K562 (cell line): ENCODE results near the gene RBPJ. TPM values are rescaled to one million over a fixed set of nuclear protein-coding genes. Genes with fewer than 3 reads are reported as not detected.
A peak's percentile ranks its signal among the peaks of the same experiment; 100 is the strongest.

Experiments
- CEBPB ChIP-seq: fragments of 450-650 bp; IDR thresholded peaks from 2 replicates; pipeline ENCODE4 v1.6.1; 2016; ENCODE audit warnings: missing genetic modification characterization, missing compliant biosample characterization
- CREB3L1 ChIP-seq: fragments of 450-650 bp; IDR thresholded peaks from 2 replicates; pipeline ENCODE4 v1.6.1; 2014; ENCODE audit warnings: low read depth, mild to moderate bottlenecking, moderate library complexity, borderline replicate concordance
- DPF2 ChIP-seq: fragments of 450-650 bp; IDR thresholded peaks from 2 replicates; pipeline ENCODE4 v1.6.1; 2016
- FOXJ2 ChIP-seq: fragments of 200-800 bp; sonication (Bioruptor generic); IDR thresholded peaks from 2 replicates; pipeline ENCODE4 v1.6.1; 2016; ENCODE audit warnings: missing genetic modification characterization, missing compliant biosample characterization
- KDM1A ChIP-seq, 2 experiments: fragments of 450-650 bp; IDR thresholded peaks; 2 replicates each; pipeline ENCODE4 v1.6.1; 2016; ENCODE audit warnings: mild to moderate bottlenecking in 2 of 2
- KDM2B ChIP-seq: fragments of 250-450 bp; sonication (Bioruptor Pico); IDR thresholded peaks from 2 replicates; pipeline ENCODE4 v1.8.0; 2021; ENCODE audit warnings: mild to moderate bottlenecking, moderate library complexity
- KDM4B ChIP-seq, 2 experiments: fragments of 450-650 bp in 1 of 2; sonication (generic) in 1 of 2; IDR thresholded peaks; 2 replicates each; pipeline ENCODE4 v1.6.1; 2016 to 2017; ENCODE audit warnings: borderline replicate concordance in 2 of 2, antibody characterized with exemption in 1 of 2, low read depth in 1 of 2, mild to moderate bottlenecking in 1 of 2
- MTA1 ChIP-seq: fragments of 450-650 bp; IDR thresholded peaks from 2 replicates; pipeline ENCODE4 v1.6.1; 2017; ENCODE audit warnings: borderline replicate concordance
- PHF20 ChIP-seq: fragments of 450-650 bp; IDR thresholded peaks from 2 replicates; pipeline ENCODE4 v1.6.1; 2018; ENCODE audit not compliant: partially characterized antibody
- POLR3G ChIP-seq: IDR thresholded peaks from 2 replicates; pipeline ENCODE4 v1.6.1; 2011; ENCODE audit not compliant: insufficient read length, insufficient replicate concordance; ENCODE audit errors: extremely low read depth
- RBBP5 ChIP-seq: fragments of 200-600 bp; sonication (generic); IDR thresholded peaks from 2 replicates; pipeline ENCODE4 v1.6.1; 2012; ENCODE audit warnings: borderline replicate concordance, mild to moderate bottlenecking, low read length, control low read depth, inconsistent platforms; ENCODE audit not compliant: insufficient read depth, poor library complexity, severe bottlenecking
- RERE ChIP-seq: sonication (generic); formaldehyde crosslinking; IDR thresholded peaks from 2 replicates; pipeline ENCODE4 v1.8.0; 2023; ENCODE audit warnings: missing genetic modification reagents, mild to moderate bottlenecking, borderline replicate concordance
- SMC3 ChIP-seq: conservative IDR thresholded peaks from 2 replicates; pipeline ENCODE4 v1.6.1; 2011; ENCODE audit warnings: low read depth, low read length, improper control_type of control experiment; ENCODE audit not compliant: insufficient read depth
- SOX6 ChIP-seq: fragments of 450-650 bp; IDR thresholded peaks from 2 replicates; pipeline ENCODE4 v1.6.1; 2014; ENCODE audit warnings: mild to moderate bottlenecking
- SUPT5H ChIP-seq: fragments of 450-650 bp; IDR thresholded peaks from 2 replicates; pipeline ENCODE4 v1.6.1; 2016
- TARDBP ChIP-seq: fragments of 450-650 bp; IDR thresholded peaks from 2 replicates; pipeline ENCODE4 v1.6.1; 2016
- TEAD4 ChIP-seq, 2 experiments: sonication (generic) in 1 of 2; formaldehyde crosslinking in 1 of 2; IDR thresholded peaks; 2 replicates each; pipeline versions ENCODE4 v1.6.1 to v1.8.0; 2012 to 2022; ENCODE audit warnings: borderline replicate concordance in 1 of 2, inconsistent platforms in 1 of 2, low read length in 1 of 2, mild to moderate bottlenecking in 1 of 2, missing genetic modification reagents in 1 of 2
- ZFX ChIP-seq: sonication (generic); formaldehyde crosslinking; IDR thresholded peaks from 2 replicates; pipeline ENCODE4 v1.8.0; 2022; ENCODE audit warnings: mild to moderate bottlenecking, missing genetic modification reagents, moderate library complexity
- ZNF133 ChIP-seq: fragments of 250-450 bp; sonication (Bioruptor Pico); IDR thresholded peaks from 2 replicates; pipeline ENCODE4 v1.4.0; 2020; ENCODE audit warnings: mild to moderate bottlenecking
- ZNF584 ChIP-seq: fragments of 200-800 bp; sonication (Bioruptor generic); IDR thresholded peaks from 2 replicates; pipeline ENCODE4 v1.6.1; 2016; ENCODE audit warnings: low read depth, mild to moderate bottlenecking, missing genetic modification characterization, missing compliant biosample characterization
- ZNF76 ChIP-seq: fragments of 250-450 bp; sonication (Bioruptor Pico); IDR thresholded peaks from 2 replicates; pipeline ENCODE4 v1.4.0; 2020; ENCODE audit warnings: mild to moderate bottlenecking, moderate library complexity, borderline replicate concordance
- ZNF766 ChIP-seq: fragments of 200-800 bp; sonication (Bioruptor generic); conservative IDR thresholded peaks from 2 replicates; pipeline ENCODE4 v1.6.1; 2016; ENCODE audit warnings: missing genetic modification characterization, missing compliant biosample characterization
- polyA plus RNA-seq, 8 experiments: library from polyadenylated mRNA; depleted of rRNA in 4 of 8; stranded (reverse) in 5 of 8; unstranded in 3 of 8; fragments of >200 nt; fragmentation: Nextera tagmentation in 2 of 8; fragmentation: Illumina TruSeq in 1 of 8; extraction: Ambion mirVana in 2 of 8; extraction: Trizol in 1 of 8; gene quantifications; 2 replicates each; pipeline versions ENCODE4 v1.2.1 to v1.2.3, GENCODE V29; 2011 to 2014; ENCODE audit warnings: inconsistent platforms in 1 of 8, missing spikeins in 1 of 8
- total RNA-seq, 7 experiments: library from RNA; depleted of rRNA in 6 of 7; stranded (reverse); fragments of >200 nt in 6 of 7; fragmentation: Illumina TruSeq in 2 of 7; extraction: Trizol in 2 of 7; gene quantifications; 2 replicates each; pipeline versions ENCODE4 v1.2.1 to v1.2.3, GENCODE V29; 2011 to 2021; ENCODE audit warnings: low replicate concordance in 1 of 7

Gene RBPJ
- total and polyA plus RNA-seq, 9 of the 15 experiments (the other 6 are each of a cell fraction or from before 2014, with no cell fraction given): 17.2 to 49.4 (median 33.8) TPM

GRCh38 chr4:26320538-26321372 lies at the start of gene RBPJ (continued):
- TF ChIP-seq KDM4B (IDR thresholded peaks at IDR 0.05; ENCODE audit: borderline replicate concordance in 2 of 2, low read depth in 1 of 2): no peak
- TF ChIP-seq SOX6: 0 out of 2 replicates have a peak, but pooled peaks have one; percentile 37
- TF ChIP-seq KDM1A (IDR thresholded peaks at IDR 0.05): no peak
- TF ChIP-seq RERE: no peak
- 0 out of 2 replicates have a peak, but pooled peaks have one; percentile 15 for TF ChIP-seq TEAD4 (IDR thresholded peaks at IDR 0.05; ENCODE audit: low read length)
- TF ChIP-seq TEAD4 (CRISPR knock-in tag; IDR thresholded peaks at IDR 0.05; ENCODE audit: borderline replicate concordance): no peak
- TF ChIP-seq CEBPB (tag): no peak
- peak; percentile 75 for TF ChIP-seq CREB3L1
- TF ChIP-seq ZFX (CRISPR knock-in tag): no peak
- TF ChIP-seq MTA1: peak; percentile 60; the same call in 1 of the 2 replicates
- no peak for TF ChIP-seq FOXJ2 (tag)
- TF ChIP-seq ZNF76 (CRISPR knock-in tag): no peak
- TF ChIP-seq RBBP5: peak; percentile 95
- peak; percentile 37 for TF ChIP-seq PHF20
- TF ChIP-seq POLR3G: no peak
- peak; percentile 85 for TF ChIP-seq SUPT5H
- TF ChIP-seq KDM2B (CRISPR knock-in tag): no peak
- TF ChIP-seq ZNF584: no peak
- peak; percentile 18; the same call in 1 of the 2 replicates for TF ChIP-seq DPF2
- no peak for TF ChIP-seq SMC3
- TF ChIP-seq TARDBP: peak; percentile 45; the same call in 1 of the 2 replicates
- TF ChIP-seq ZNF766 (CRISPR knock-in tag): no peak
- no peak for TF ChIP-seq ZNF133 (CRISPR knock-in tag)
